ENCODE results near the gene ADGRE3.

- TF ChIP-seq CTCF (conservative IDR thresholded peaks at IDR 0.05; ENCODE audit: low read length) (no peak), EZH2phosphoT487 (IDR thresholded peaks at IDR 0.05; ENCODE audit: borderline replicate concordance) (no peak)
These were observed at the start of gene ADGRE3 for GRCh38 chr19:14674764-14675163.

Data from Loucy (cell line).